K562 (cell line): Measurements from ENCODE around the gene PLPPR1. TPM values are rescaled to one million over a fixed set of nuclear protein-coding genes. Genes with fewer than 3 reads are reported as not detected.

Source experiments
- ATAC-seq: fragments of 200-7000 bp; cut with Tn5 transposase; 3 replicates; pipeline ENCODE4 v1.9.1; 2020; ENCODE audit warnings: moderate library complexity
- BruUV-seq: library from RNA; stranded (reverse); fragments of 400-500 nt; replicated peaks from 2 replicates; lab custom pipeline; 2021; lab: Mats Ljungman, UMichigan
- CTCF ChIA-PET: fragments of 300-600 bp; formaldehyde crosslinking; extraction: SDS; loops from one replicate; lab custom pipeline; 2021; ENCODE audit warnings: low intra/inter-chr PET ratio; lab: Yijun Ruan, JAX
- POLR2A ChIA-PET: fragments of 300-600, 350-650 bp; sonication (Branson Sonifier 250); formaldehyde crosslinking; extraction: SDS; loops from one replicate; lab custom pipeline; 2021; ENCODE audit warnings: antibody characterized with exemption, inconsistent platforms; lab: Yijun Ruan, JAX
- DNase-seq, 4 experiments: peaks; one replicate each; pipeline versions ENCODE4 v3.0.0 to v3.0.0-alpha.2; 2011 to 2018; ENCODE audit warnings: low spot score in 3 of 4, mixed read lengths in 3 of 4; ENCODE audit errors: extremely low read depth in 1 of 4
- FAIRE-seq: peaks from 2 replicates; lab custom pipeline; 2011; peaks lifted over from hg19 to GRCh38; lab: Jason Lieb, UNC
- H2AFZ ChIP-seq: 2 replicates; pipeline ENCODE4 v1.6.0; 2011; ENCODE audit warnings: low read depth, low read length, control low read depth, inconsistent platforms
- H3K27ac ChIP-seq: fragments of 200-600 bp; 3 replicates; pipeline ENCODE4 v1.8.0; 2011; ENCODE audit warnings: low read depth, mild to moderate bottlenecking, control low read depth, inconsistent platforms, low read length, moderate library complexity, mixed read lengths; ENCODE audit errors: extremely low read depth
- H3K27me3 ChIP-seq, 2 experiments: fragments of 300-600 bp in 1 of 2; 2 replicates in 1 of 2; 3 replicates in 1 of 2; pipeline versions ENCODE4 v1.6.0 to v1.8.0; 2011; ENCODE audit warnings: inconsistent platforms in 2 of 2, low read length in 2 of 2, mild to moderate bottlenecking in 1 of 2, mixed read lengths in 1 of 2, moderate library complexity in 1 of 2; ENCODE audit not compliant: control insufficient read depth in 2 of 2, insufficient read depth in 2 of 2
- H3K36me3 ChIP-seq: fragments of 300-600 bp; 3 replicates; pipeline ENCODE4 v1.8.0; 2011; ENCODE audit warnings: mild to moderate bottlenecking, low read length, inconsistent platforms; ENCODE audit not compliant: control insufficient read depth, insufficient read depth
- H3K4me1 ChIP-seq, 2 experiments: fragments of 200-600 bp in 1 of 2; replicated peaks in 1 of 2; 2 replicates in 1 of 2; 3 replicates in 1 of 2; pipeline versions ENCODE4 v1.5.1 to v1.8.0; 2011; ENCODE audit warnings: inconsistent platforms in 2 of 2, low read length in 2 of 2, mild to moderate bottlenecking in 1 of 2, mixed read lengths in 1 of 2, moderate library complexity in 1 of 2; ENCODE audit not compliant: control insufficient read depth in 2 of 2, insufficient read depth in 2 of 2
- H3K4me2 ChIP-seq: 2 replicates; pipeline ENCODE4 v1.6.1; 2011; ENCODE audit warnings: low read length, control low read depth, inconsistent platforms, mixed read lengths; ENCODE audit not compliant: insufficient read depth
- H3K4me3 ChIP-seq: fragments of 200-600 bp; sonication (generic), shearing (Covaris generic); 2 replicates; pipeline ENCODE4 v1.5.1; 2016; ENCODE audit warnings: control low read depth, inconsistent platforms
- H3K79me2 ChIP-seq: fragments of 200-600 bp; 3 replicates; pipeline ENCODE4 v1.8.0; 2011; ENCODE audit warnings: low read length, inconsistent platforms; ENCODE audit not compliant: control insufficient read depth, insufficient read depth
- H3K9ac ChIP-seq, 2 experiments: 2 replicates each; pipeline versions ENCODE4 v1.6.0 to v1.6.1; 2011; ENCODE audit warnings: low read depth in 2 of 2, low read length in 2 of 2, control low read depth in 1 of 2, inconsistent platforms in 1 of 2, mild to moderate bottlenecking in 1 of 2, mixed read lengths in 1 of 2; ENCODE audit not compliant: insufficient read depth in 1 of 2
- H3K9me1 ChIP-seq: one replicate; pipeline ENCODE4 v1.6.0; 2011; ENCODE audit warnings: inconsistent platforms, mild to moderate bottlenecking, low read length, moderate library complexity; ENCODE audit not compliant: control insufficient read depth, insufficient read depth
- H3K9me3 ChIP-seq: replicated peaks from 2 replicates; pipeline ENCODE4 v1.5.1; 2011; ENCODE audit warnings: low read depth, low read length, inconsistent platforms; ENCODE audit not compliant: control insufficient read depth, insufficient read depth
- H4K20me1 ChIP-seq: replicated peaks from 2 replicates; pipeline ENCODE4 v1.6.1; 2011; ENCODE audit warnings: low read length, inconsistent platforms, mixed read lengths; ENCODE audit not compliant: control insufficient read depth, insufficient read depth
- ELF4 ChIP-seq: fragments of 450-650 bp; formaldehyde crosslinking; IDR thresholded peaks from 2 replicates; pipeline ENCODE4 v1.4.0; 2022; ENCODE audit warnings: missing genetic modification characterization
- FOXP1 ChIP-seq: sonication (generic); formaldehyde crosslinking; IDR thresholded peaks from 2 replicates; pipeline ENCODE4 v1.8.0; 2022; ENCODE audit warnings: mild to moderate bottlenecking, missing genetic modification reagents
- HDAC2 ChIP-seq: fragments of 450-650 bp; IDR thresholded peaks from 2 replicates; pipeline ENCODE4 v1.6.1; 2016; ENCODE audit warnings: mild to moderate bottlenecking
- HLTF ChIP-seq: fragments of 450-650 bp; IDR thresholded peaks from 2 replicates; pipeline ENCODE4 v1.6.1; 2016
- MAFF ChIP-seq: IDR thresholded peaks from 2 replicates; pipeline ENCODE4 v1.6.1; 2012; ENCODE audit warnings: low read length, improper control_type of control experiment
- NFIC ChIP-seq: fragments of 450-650 bp; IDR thresholded peaks from 2 replicates; pipeline ENCODE4 v1.6.1; 2017; ENCODE audit warnings: mild to moderate bottlenecking, inconsistent platforms
- SMARCA4 ChIP-seq: fragments of 450-650 bp; IDR thresholded peaks from 2 replicates; pipeline ENCODE4 v1.6.1; 2016
- SMARCC2 ChIP-seq: fragments of 450-650 bp; IDR thresholded peaks from 2 replicates; pipeline ENCODE4 v1.6.1; 2017; ENCODE audit warnings: antibody characterized with exemption, moderate library complexity, mild to moderate bottlenecking, low read depth
- TAF7 ChIP-seq: fragments of 450-650 bp; IDR thresholded peaks from 2 replicates; pipeline ENCODE4 v1.6.1; 2016; ENCODE audit warnings: missing genetic modification characterization, missing compliant biosample characterization
- ZBTB26 ChIP-seq: fragments of 450-650 bp; formaldehyde crosslinking; IDR thresholded peaks from 2 replicates; pipeline ENCODE4 v1.4.0; 2022; ENCODE audit warnings: missing genetic modification characterization
- ZNF57 ChIP-seq: fragments of 450-650 bp; formaldehyde crosslinking; IDR thresholded peaks from 2 replicates; pipeline ENCODE4 v1.4.0; 2020; ENCODE audit warnings: mild to moderate bottlenecking, moderate library complexity
- ZSCAN29 ChIP-seq: fragments of 450-650 bp; IDR thresholded peaks from 2 replicates; pipeline ENCODE4 v1.6.1; 2017
- WGBS: fragments of 100-300 bp; shearing (Covaris generic); methylation state at CpG from one replicate; pipeline ENCODE4 v1.1.6; 2016; ENCODE audit warnings: low coverage, mixed read lengths; ENCODE audit not compliant: insufficient coverage; ENCODE audit errors: missing lambda C conversion rate; 5-methylcytosine and 5-hydroxymethylcytosine counted together
- in situ Hi-C: fragments of 300-500 bp; cut with MboI; formaldehyde crosslinking; loops from 4 replicates; pipeline ENCODE4 v1.15.0; 2018; ENCODE audit warnings: inconsistent platforms, mixed read lengths
- intact Hi-C: fragments of 100-400 bp; cut with micrococcal nuclease; formaldehyde crosslinking; loops from 2 replicates; pipeline ENCODE4 v1.14.2; 2022
- polyA plus RNA-seq, 8 experiments: library from polyadenylated mRNA; depleted of rRNA in 4 of 8; stranded (reverse) in 5 of 8; unstranded in 3 of 8; fragments of >200 nt; fragmentation: Nextera tagmentation in 2 of 8; fragmentation: Illumina TruSeq in 1 of 8; extraction: Ambion mirVana in 2 of 8; extraction: Trizol in 1 of 8; gene quantifications; 2 replicates each; pipeline versions ENCODE4 v1.2.1 to v1.2.3, GENCODE V29; 2011 to 2014; ENCODE audit warnings: inconsistent platforms in 1 of 8, missing spikeins in 1 of 8
- total RNA-seq, 7 experiments: library from RNA; depleted of rRNA in 6 of 7; stranded (reverse); fragments of >200 nt in 6 of 7; fragmentation: Illumina TruSeq in 2 of 7; extraction: Trizol in 2 of 7; gene quantifications; 2 replicates each; pipeline versions ENCODE4 v1.2.1 to v1.2.3, GENCODE V29; 2011 to 2021; ENCODE audit warnings: low replicate concordance in 1 of 7
- TF ChIP-seq, protein P1 (sequence below): fragments of 450-650 bp; IDR thresholded peaks from 2 replicates; pipeline ENCODE4 v1.6.1; 2018; ENCODE audit warnings: mild to moderate bottlenecking, low read depth; ENCODE audit not compliant: partially characterized antibody

Gene PLPPR1
- total and polyA plus RNA-seq, 9 of the 15 experiments (the other 6 are each of a cell fraction or from before 2014, with no cell fraction given): not detected

GRCh38 chr9:101359679-101360078, 331.2 kb downstream of the PLPPR1 start:
- no peak for ATAC-seq
- in situ Hi-C loops: no loop called here
- H3K9me3 ChIP-seq: no peaks in the 10 kb centered on the region; the same call in 1 of the 2 replicates
- ChIA-PET CTCF (no interaction called here), POLR2A (no interaction called here)
- H3K27ac ChIP-seq: no peak overlapping the region
- no peak for FAIRE-seq
- peaks cover 11 to 21% of the 10 kb centered on the region in 2 experiments; a peak in 3 of 5 replicates for H3K4me1 ChIP-seq
- 33% methylated on average over 1 of the region's 1 CpG for WGBS
- no peak overlapping the region for H3K4me2 ChIP-seq
- no peak for TF ChIP-seq HLTF
- no peak for TF ChIP-seq ZNF57 (CRISPR knock-in tag)
- TF ChIP-seq SMARCA4: no peak
- no peak for TF ChIP-seq NFIC
- no peak for TF ChIP-seq MAFF
- TF ChIP-seq SMARCC2: no peak
- no peak for TF ChIP-seq ZSCAN29
- TF ChIP-seq TAF7 (tag): no peak
- no peaks in the 10 kb centered on the region for H3K9me1 ChIP-seq
- no peak overlapping the region for H2AFZ ChIP-seq
- intact Hi-C loops: no loop called here
- H3K27me3 ChIP-seq: no peaks in the 10 kb centered on the region
- no peak for DNase-seq
- no TSS peak for BruUV-seq
- H3K36me3 ChIP-seq: no peaks in the 10 kb centered on the region
- no peaks in the 10 kb centered on the region for H3K79me2 ChIP-seq
- no peak overlapping the region for H3K9ac ChIP-seq
- H3K4me3 ChIP-seq: no peak overlapping the region
- no peaks in the 10 kb centered on the region for H4K20me1 ChIP-seq

DNA sequence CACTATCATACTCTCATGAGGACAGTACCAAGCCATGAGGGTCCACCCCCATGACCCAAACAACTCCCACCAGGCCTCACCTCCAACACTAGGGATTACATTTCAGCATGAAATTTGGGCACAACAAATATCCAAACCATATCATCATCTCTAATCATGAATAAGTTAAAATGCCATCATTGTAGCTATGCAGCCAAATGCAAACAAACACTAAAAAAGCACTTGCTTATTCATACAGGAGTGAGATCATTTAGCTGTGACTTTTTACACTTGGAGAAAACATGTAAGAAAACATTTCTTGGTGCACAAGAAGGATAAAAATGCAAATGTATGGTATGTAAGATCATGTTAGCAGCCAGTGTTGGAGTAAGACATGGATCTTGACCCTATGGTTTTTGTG, 332.1 kb downstream of the PLPPR1 start:
- CTCF ChIA-PET: no interaction called here
- no peak for FAIRE-seq

More for the DNA sequence above, 332.1 kb downstream of the PLPPR1 start:
- Histone ChIP-seq H3K4me1 (peaks cover 6 to 28% of the 10 kb centered on the region in 2 experiments; a peak in 4 of 5 replicates), H3K9me1 (no peaks in the 10 kb centered on the region), H3K27ac (no peak overlapping the region), H3K4me2 (no peak overlapping the region), H3K9ac (no peak overlapping the region), H2AFZ (no peak overlapping the region), H3K9me3 (no peaks in the 10 kb centered on the region; the same call in 1 of the 2 replicates), H3K79me2 (no peaks in the 10 kb centered on the region), H3K36me3 (no peaks in the 10 kb centered on the region), H3K27me3 (no peaks in the 10 kb centered on the region), H4K20me1 (no peaks in the 10 kb centered on the region), H3K4me3 (no peak overlapping the region)
- in situ Hi-C loops: no loop called here
- intact Hi-C loops: no loop called here
- POLR2A ChIA-PET: no interaction called here
- no TSS peak for BruUV-seq
- no peak for TF ChIP-seq FOXP1 (CRISPR knock-in tag)
- TF ChIP-seq, protein P1, sequence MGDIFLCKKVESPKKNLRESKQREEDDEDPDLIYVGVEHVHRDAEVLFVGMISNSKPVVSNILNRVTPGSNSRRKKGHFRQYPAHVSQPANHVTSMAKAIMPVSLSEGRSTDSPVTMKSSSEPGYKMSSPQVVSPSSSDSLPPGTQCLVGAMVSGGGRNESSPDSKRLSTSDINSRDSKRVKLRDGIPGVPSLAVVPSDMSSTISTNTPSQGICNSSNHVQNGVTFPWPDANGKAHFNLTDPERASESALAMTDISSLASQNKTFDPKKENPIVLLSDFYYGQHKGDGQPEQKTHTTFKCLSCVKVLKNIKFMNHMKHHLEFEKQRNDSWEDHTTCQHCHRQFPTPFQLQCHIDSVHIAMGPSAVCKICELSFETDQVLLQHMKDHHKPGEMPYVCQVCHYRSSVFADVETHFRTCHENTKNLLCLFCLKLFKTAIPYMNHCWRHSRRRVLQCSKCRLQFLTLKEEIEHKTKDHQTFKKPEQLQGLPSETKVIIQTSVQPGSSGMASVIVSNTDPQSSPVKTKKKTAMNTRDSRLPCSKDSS: no peak
- TF ChIP-seq ELF4 (CRISPR knock-in tag): no peak
- TF ChIP-seq HDAC2: no peak
- no peak for TF ChIP-seq ZBTB26 (CRISPR knock-in tag)
- ATAC-seq (no peak), DNase-seq (no peak)
